Ishikawa (cell line): Measurements from ENCODE around the gene TEX9.

ENCODE experiments used
- CEBPB ChIP-seq: IDR thresholded peaks from 2 replicates; pipeline ENCODE4 v1.6.1; 2012
- CREB1 ChIP-seq: IDR thresholded peaks from 2 replicates; pipeline ENCODE4 v1.6.1; 2012; ENCODE audit warnings: low read depth
- EP300 ChIP-seq: IDR thresholded peaks from 2 replicates; pipeline ENCODE4 v1.6.1; 2012; ENCODE audit warnings: borderline replicate concordance
- MAX ChIP-seq: IDR thresholded peaks from 2 replicates; pipeline ENCODE4 v1.6.1; 2012
- NFIC ChIP-seq: IDR thresholded peaks from 2 replicates; pipeline ENCODE4 v1.6.1; 2012
- REST ChIP-seq: IDR thresholded peaks from 2 replicates; pipeline ENCODE4 v1.6.1; 2012; ENCODE audit warnings: low read depth, mild to moderate bottlenecking

GRCh38 chr15:56475351-56475750 lies 110.1 kb downstream of the TEX9 start:
- TF ChIP-seq EP300 (no peak), CREB1 (no peak), NFIC (no peak), CEBPB (no peak), REST (no peak), MAX (no peak)
